Esophagus squamous epithelium (tissue), 5 donors: ENCODE measurements around the gene GNA14. TPM values are rescaled to one million over a fixed set of nuclear protein-coding genes. Genes with fewer than 3 reads are reported as not detected.

ENCODE experiments used
- DNase-seq: peaks from one replicate; lab custom pipeline; 2025; lab: John Stamatoyannopoulos, UW
- H3K27ac ChIP-seq, 4 donors: fragments of 200-600 bp; sonication (generic); one replicate each; pipeline ENCODE4 v1.5.1; 2016 to 2019; ENCODE audit warnings: mild to moderate bottlenecking in 1 of 4
- H3K27me3 ChIP-seq, 4 donors: fragments of 200-600 bp; sonication (generic); 1 replicate in 3 of 4; 2 replicates in 1 of 4; pipeline versions ENCODE4 v1.5.1 to v1.6.0; 2017 to 2021; ENCODE audit warnings: antibody characterized with exemption in 1 of 4
- H3K36me3 ChIP-seq, 3 donors: fragments of 200-600 bp; sonication (generic); one replicate each; pipeline ENCODE4 v1.5.1; 2016 to 2019
- H3K4me1 ChIP-seq, 3 donors: fragments of 200-600 bp; sonication (generic); one replicate each; pipeline ENCODE4 v1.5.1; 2017 to 2019
- H3K4me3 ChIP-seq, 4 donors: fragments of 200-600 bp; sonication (generic); 1 replicate in 3 of 4; 2 replicates in 1 of 4; pipeline ENCODE4 v1.5.1; 2016 to 2019; ENCODE audit warnings: mild to moderate bottlenecking in 2 of 4, moderate library complexity in 1 of 4
- H3K9me3 ChIP-seq, 3 donors: fragments of 200-600 bp; sonication (generic); one replicate each; pipeline ENCODE4 v1.5.1; 2016 to 2019
- POLR2A ChIP-seq, 4 donors: fragments of 450-650 bp; IDR thresholded peaks; one replicate each; pipeline ENCODE4 v1.6.1; 2017; ENCODE audit warnings: antibody characterized with exemption in 4 of 4, mild to moderate bottlenecking in 4 of 4, moderate library complexity in 3 of 4
- WGBS, 2 donors: methylation state at CpG; one replicate each; pipeline ENCODE4 v1.1.5; 2018; 5-methylcytosine and 5-hydroxymethylcytosine counted together
- intact Hi-C: fragments of 100-400 bp; cut with DNase I; formaldehyde crosslinking; loops from one replicate; pipeline ENCODE4 v1.15.0; 2022
- total RNA-seq, 4 donors: library from RNA; depleted of rRNA; stranded (reverse); fragments of >200 nt; gene quantifications; one replicate each; pipeline ENCODE4 v1.1.0, GENCODE V29; 2016
- TF ChIP-seq, protein P1 (sequence below), 6 experiments: fragments of 450-650 bp in 4 of 6; fragments of 200-600 bp in 2 of 6; sonication (generic) in 2 of 6; IDR thresholded peaks; one replicate each; pipeline ENCODE4 v1.5.1; 2016 to 2019; ENCODE audit warnings: antibody characterized with exemption in 6 of 6, mild to moderate bottlenecking in 4 of 6, moderate library complexity in 4 of 6
- donor health status: DM: yes; HTN: yes; CAD: no.

GNA14 gene
- total RNA-seq, 4 donors from 2014 or later = 0.35 to 4.0 (median 2.2) TPM

- Histone ChIP-seq H3K27ac (no peak overlapping the region), H3K4me3 (no peak overlapping the region), H3K4me1 (peaks cover 0 to under 1% (median 0%) of the 10 kb centered on the region in 3 donors), H3K9me3 (no peaks in the 10 kb centered on the region), H3K36me3 (peaks cover 0 to 6% (median 0%) of the 10 kb centered on the region in 3 donors), H3K27me3 (no peaks in the 10 kb centered on the region)
- intact Hi-C loops = no loop called here
- TF ChIP-seq POLR2A (IDR thresholded peaks at IDR 0.05) = no peak
- TF ChIP-seq, protein P1, sequence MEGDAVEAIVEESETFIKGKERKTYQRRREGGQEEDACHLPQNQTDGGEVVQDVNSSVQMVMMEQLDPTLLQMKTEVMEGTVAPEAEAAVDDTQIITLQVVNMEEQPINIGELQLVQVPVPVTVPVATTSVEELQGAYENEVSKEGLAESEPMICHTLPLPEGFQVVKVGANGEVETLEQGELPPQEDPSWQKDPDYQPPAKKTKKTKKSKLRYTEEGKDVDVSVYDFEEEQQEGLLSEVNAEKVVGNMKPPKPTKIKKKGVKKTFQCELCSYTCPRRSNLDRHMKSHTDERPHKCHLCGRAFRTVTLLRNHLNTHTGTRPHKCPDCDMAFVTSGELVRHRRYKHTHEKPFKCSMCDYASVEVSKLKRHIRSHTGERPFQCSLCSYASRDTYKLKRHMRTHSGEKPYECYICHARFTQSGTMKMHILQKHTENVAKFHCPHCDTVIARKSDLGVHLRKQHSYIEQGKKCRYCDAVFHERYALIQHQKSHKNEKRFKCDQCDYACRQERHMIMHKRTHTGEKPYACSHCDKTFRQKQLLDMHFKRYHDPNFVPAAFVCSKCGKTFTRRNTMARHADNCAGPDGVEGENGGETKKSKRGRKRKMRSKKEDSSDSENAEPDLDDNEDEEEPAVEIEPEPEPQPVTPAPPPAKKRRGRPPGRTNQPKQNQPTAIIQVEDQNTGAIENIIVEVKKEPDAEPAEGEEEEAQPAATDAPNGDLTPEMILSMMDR (IDR thresholded peaks at IDR 0.05) = no peak
- DNase-seq = no peak
- 85 to 91% methylated on average over 3 of the region's 3 CpGs for WGBS, 2 donors
These were observed 224.3 kb downstream of the GNA14 start for GRCh38 chr9:77423841-77424240.

GRCh38 chr9:77422969-77423368 lies 225.2 kb downstream of the GNA14 start:
- intact Hi-C loops = no loop called here
- H3K27me3 ChIP-seq = no peaks in the 10 kb centered on the region
- 97 to 98% methylated on average over 2 to 3 of the region's 3 CpGs for WGBS, 2 donors
- no peaks in the 10 kb centered on the region for H3K9me3 ChIP-seq
- H3K27ac ChIP-seq = no peak overlapping the region
- no peak overlapping the region for H3K4me3 ChIP-seq
- H3K36me3 ChIP-seq = peaks cover 0 to 6% (median 0%) of the 10 kb centered on the region in 3 donors
- TF ChIP-seq, protein P1 (IDR thresholded peaks at IDR 0.05) = no peak
- no peak for TF ChIP-seq POLR2A (IDR thresholded peaks at IDR 0.05)
- peaks cover 0 to 6% (median 0%) of the 10 kb centered on the region in 3 donors for H3K4me1 ChIP-seq
- no peak for DNase-seq

- Histone ChIP-seq H3K9me3 (no peaks in the 10 kb centered on the region), H3K36me3 (peaks cover 0 to 6% (median 0%) of the 10 kb centered on the region in 3 donors), H3K4me3 (no peak overlapping the region), H3K4me1 (peaks cover 0 to 15% (median 3%) of the 10 kb centered on the region in 3 donors), H3K27me3 (no peaks in the 10 kb centered on the region), H3K27ac (no peak overlapping the region)
- DNase-seq = no peak
- TF ChIP-seq, protein P1 (IDR thresholded peaks at IDR 0.05) = no peak
- TF ChIP-seq POLR2A (IDR thresholded peaks at IDR 0.05) = no peak
- WGBS, 2 donors = 77 to 93% methylated on average over 10 of the region's 10 CpGs
- intact Hi-C loops = no loop called here
These were observed 226.4 kb downstream of the GNA14 start for GRCh38 chr9:77421506-77422265.

DNA sequence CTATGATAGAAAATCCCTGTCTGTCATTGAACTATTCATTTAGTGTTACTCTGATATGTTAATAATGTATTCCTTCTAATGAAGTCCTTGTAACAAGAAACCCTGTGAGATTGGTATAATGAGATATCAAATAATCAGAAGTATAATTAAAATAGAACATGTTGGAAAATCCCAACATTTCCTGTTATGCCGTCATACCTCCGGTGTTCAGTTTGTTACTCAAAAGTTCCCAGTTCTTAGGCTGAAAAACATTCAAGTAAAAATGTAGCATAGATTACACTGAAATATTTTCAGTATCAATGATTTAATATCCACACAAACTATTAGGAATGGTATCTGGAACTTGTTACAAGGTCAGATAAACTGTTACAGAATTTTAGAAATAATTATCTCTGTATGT lies 227.5 kb downstream of the GNA14 start:
- 75 to 90% methylated on average over 2 of the region's 2 CpGs for WGBS, 2 donors
- intact Hi-C loops = no loop called here
- no peak overlapping the region for H3K27ac ChIP-seq
- H3K4me1 ChIP-seq = peaks cover 0 to 15% (median 3%) of the 10 kb centered on the region in 3 donors
- peaks cover 0 to 6% (median 0%) of the 10 kb centered on the region in 3 donors for H3K36me3 ChIP-seq
- H3K27me3 ChIP-seq = no peaks in the 10 kb centered on the region
- no peaks in the 10 kb centered on the region for H3K9me3 ChIP-seq
- TF ChIP-seq POLR2A (IDR thresholded peaks at IDR 0.05) = no peak
- TF ChIP-seq, protein P1 (IDR thresholded peaks at IDR 0.05) = no peak
- no peak overlapping the region for H3K4me3 ChIP-seq
- DNase-seq = no peak

DNA sequence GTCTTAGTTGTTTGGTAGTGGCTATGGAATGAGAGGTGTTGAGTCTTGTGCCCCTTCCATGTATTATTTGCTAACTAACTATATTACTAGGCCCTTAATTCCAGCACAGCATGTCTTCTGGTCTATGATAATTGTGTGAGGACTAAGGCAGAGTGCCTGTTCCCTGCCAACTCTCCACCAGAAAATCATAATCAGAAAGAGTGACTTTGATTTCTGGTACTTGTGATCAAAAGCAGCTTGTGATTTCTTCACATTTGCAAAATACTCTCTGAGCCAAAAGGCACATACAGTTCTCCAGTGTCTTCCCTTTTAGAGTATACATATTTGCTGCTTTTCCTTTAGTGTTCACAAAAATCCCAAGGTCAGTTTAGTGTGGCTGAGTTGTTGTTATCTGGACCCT lies 229.9 kb downstream of the GNA14 start:
- no peak overlapping the region for H3K4me3 ChIP-seq
- TF ChIP-seq, protein P1 (IDR thresholded peaks at IDR 0.05) = no peak
- no peak for TF ChIP-seq POLR2A (IDR thresholded peaks at IDR 0.05)
- H3K4me1 ChIP-seq = peaks cover 0 to 15% (median 3%) of the 10 kb centered on the region in 3 donors
- no peaks in the 10 kb centered on the region for H3K9me3 ChIP-seq
- DNase-seq = no peak
- peak overlapping the region in 3 of 4 donors; percentile 26 to 73 (median 64) for H3K27ac ChIP-seq
- H3K27me3 ChIP-seq = no peaks in the 10 kb centered on the region
- intact Hi-C loops = no loop called here
- H3K36me3 ChIP-seq = peaks cover 0 to 6% (median 0%) of the 10 kb centered on the region in 3 donors
